ENCODE results near the gene GNB1L.

GNB1L gene, protein sequence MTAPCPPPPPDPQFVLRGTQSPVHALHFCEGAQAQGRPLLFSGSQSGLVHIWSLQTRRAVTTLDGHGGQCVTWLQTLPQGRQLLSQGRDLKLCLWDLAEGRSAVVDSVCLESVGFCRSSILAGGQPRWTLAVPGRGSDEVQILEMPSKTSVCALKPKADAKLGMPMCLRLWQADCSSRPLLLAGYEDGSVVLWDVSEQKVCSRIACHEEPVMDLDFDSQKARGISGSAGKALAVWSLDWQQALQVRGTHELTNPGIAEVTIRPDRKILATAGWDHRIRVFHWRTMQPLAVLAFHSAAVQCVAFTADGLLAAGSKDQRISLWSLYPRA

GRCh38 chr22:19854778-19855503 lies at the start of gene GNB1L, which contains the start of gene RTL10:
Gene GNB1L (minus strand): TSS chr22:19854874. CDS start chr22:19821355, 33,519 bp downstream.
Gene RTL10 (minus strand): TSS chr22:19854874. CDS start chr22:19852261, 2,613 bp downstream.
- in situ Hi-C loops (cut with MboI; ENCODE audit: low pct_unique_long_range_greater_than_20kb, low sequenced_read_pairs): loop anchor here (5.0 kb wide), 1 partner anchor 38 kb away; no protein-coding TSS in a partner anchor
- peak; percentile 96 for DNase-seq

DNA sequence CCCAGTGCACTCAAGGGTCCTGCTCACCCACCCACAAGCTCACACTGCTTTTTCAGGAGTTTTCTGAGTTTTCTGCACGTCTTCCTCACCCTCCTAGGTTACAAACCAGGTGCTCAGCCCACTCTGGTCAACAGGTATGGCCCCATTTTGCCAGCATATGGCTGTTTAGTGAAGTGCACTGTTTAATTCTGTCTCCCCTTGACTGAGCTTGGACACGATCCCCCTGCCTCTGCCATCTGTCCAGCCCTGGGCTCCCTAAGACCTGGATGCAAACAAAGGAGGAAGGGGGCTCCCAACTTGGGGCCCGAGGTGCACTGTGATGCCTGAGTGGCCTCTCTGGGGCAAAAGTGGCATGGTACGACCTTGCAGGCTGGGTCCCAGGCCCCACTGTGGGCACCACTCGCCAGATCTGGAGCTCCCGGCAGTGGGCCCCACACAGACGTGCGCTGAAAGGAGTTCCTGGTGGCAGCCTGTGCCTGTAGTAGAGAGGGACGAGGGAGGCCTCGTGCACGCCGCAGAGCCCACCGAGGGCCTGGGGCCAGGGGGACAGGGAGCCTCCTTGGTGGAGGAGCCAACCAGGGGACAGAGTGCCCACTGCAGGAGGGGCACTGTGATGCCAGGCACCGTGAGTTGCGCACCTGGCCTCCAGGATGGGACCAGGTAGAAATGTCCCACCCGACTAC lies 49.6 kb upstream of the GNB1L start:
- in situ Hi-C loops (cut with MboI; ENCODE audit: low pct_unique_long_range_greater_than_20kb, low sequenced_read_pairs): loop anchor here (25.0 kb wide), 1 partner anchor 108 kb away; the partner anchor contains the start of genes ARVCF and TANGO2
- DNase-seq: no peak

DNA sequence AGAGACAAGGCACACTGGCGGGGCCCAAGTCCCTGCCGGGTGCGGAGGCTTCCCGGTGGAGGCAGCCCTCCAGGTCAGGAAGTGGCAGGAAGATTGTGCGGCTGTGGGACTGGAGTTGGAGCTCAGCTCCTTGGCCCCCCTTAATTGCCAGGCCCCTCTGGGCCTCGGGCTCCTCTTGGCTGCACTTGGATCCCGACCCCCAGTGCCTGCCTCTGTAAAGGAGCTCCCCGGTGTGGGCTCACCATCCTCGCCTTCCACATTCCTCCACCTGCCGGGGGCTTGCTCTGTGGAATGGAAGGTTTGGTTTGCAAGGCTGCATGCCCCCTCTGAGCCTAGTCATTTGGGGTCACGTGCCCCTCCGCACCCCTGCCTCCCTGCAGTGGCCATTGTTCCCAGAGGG lies 48.8 kb upstream of the GNB1L start:
- in situ Hi-C loops (cut with MboI; ENCODE audit: low pct_unique_long_range_greater_than_20kb, low sequenced_read_pairs): loop anchor here (25.0 kb wide), 1 partner anchor 109 kb away; the partner anchor contains the start of genes ARVCF and TANGO2
- no peak for DNase-seq

- in situ Hi-C loops (cut with MboI; ENCODE audit: low pct_unique_long_range_greater_than_20kb, low sequenced_read_pairs): loop anchor here (25.0 kb wide), 1 partner anchor 109 kb away; the partner anchor contains the start of genes ARVCF and TANGO2
- DNase-seq: no peak
These were observed 48.4 kb upstream of the GNB1L start for GRCh38 chr22:19903031-19903430.

DNA sequence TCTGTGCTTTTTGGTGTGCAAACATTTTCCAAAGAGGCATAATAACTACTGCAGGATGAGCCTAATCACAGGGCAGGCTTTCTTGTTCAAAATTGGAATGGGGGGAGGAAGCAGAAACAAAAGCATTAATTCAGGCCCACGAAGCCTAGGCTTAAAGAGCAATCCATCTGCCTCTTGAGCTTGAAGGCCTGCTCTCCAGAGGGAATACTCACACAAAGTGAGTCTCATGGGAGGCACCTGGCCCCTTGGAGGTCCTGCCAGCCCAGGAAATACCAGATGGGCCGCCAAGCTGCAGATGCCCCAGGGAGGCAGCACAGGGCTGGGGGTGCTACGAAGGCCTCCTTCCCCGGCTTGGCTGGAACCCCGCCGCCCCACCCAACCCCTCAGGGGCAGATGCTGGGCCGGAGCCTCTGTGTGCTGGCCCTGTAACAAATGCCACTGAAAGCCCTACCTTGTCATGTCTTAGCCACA lies 47.6 kb upstream of the GNB1L start:
- DNase-seq: no peak
- in situ Hi-C loops (cut with MboI; ENCODE audit: low pct_unique_long_range_greater_than_20kb, low sequenced_read_pairs): loop anchor here (25.0 kb wide), 1 partner anchor 110 kb away; the partner anchor contains the start of genes ARVCF and TANGO2

DNA sequence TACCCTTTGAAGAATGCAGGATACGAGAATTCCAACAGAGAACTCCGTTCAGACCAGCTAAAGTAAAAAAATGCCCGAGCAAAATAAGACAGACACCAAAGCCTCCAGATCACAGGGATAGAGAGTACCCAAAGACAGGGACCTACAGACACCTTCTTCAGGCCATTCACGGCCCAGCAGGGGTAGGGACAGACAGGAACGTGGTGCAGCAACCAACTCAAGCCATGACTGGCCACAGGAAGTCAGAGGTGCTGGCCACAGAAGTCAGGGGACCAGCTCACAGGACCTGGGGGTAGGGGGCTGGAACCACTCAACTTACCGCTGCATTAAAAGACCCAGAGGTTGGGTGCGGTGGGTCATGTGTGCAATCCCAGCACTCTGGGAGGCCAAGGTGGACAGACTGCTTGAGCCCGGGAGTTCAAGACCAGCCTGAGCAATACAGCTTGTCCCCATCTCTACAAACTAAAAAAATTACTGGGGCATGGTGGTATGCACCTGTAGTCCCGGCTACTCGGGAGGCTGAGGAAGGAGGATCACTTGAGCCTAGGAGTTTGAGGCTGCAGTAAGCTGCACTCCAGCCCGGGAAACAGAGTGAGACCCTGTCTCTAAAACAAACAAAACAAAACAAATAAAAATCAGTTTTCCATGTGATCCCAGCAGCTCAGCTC lies 47.0 kb upstream of the GNB1L start:
- no peak for DNase-seq
- in situ Hi-C loops (cut with MboI; ENCODE audit: low pct_unique_long_range_greater_than_20kb, low sequenced_read_pairs): loop anchor here (25.0 kb wide), 1 partner anchor 111 kb away; the partner anchor contains the start of genes ARVCF and TANGO2

DNA sequence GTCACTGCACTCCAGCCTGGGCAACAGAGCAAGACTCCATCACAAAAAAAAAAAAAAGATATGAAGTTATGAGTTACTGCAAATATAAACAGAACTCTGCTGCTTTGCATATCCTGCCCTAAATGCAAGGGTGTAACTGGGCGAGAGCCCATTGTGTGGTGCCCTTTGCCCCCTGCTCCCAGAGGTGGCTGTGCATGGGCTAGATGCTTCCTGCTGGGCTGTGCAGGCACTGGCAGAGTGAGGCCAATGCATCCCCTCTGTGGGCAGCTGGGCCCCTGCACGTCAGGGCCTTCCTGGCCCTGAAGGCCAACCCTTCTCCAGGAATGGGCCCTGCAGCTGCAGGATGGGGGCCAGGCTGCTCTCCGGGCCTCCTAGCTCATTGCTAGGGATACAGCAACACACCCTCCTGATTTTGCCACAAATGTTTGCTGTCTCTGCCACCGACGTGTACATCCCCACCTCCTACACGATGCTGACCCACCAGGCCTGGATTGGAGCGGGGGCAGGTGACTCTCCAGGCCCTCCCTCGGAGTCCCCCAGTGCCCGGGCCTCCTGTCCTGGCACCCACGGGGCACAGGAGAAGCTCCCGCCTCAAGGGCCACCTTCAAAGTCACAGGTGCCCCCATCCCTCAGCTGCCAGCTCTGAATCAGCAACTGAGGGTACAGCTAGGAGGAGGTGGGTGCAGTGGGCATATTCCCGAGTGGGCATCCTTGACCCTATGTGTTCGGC lies 46.2 kb upstream of the GNB1L start:
- in situ Hi-C loops (cut with MboI; ENCODE audit: low pct_unique_long_range_greater_than_20kb, low sequenced_read_pairs): loop anchor here (25.0 kb wide), 1 partner anchor 111 kb away; the partner anchor contains the start of genes ARVCF and TANGO2
- DNase-seq: no peak

GRCh38 chr22:19898831-19899567 lies 44.3 kb upstream of the GNB1L start:
- in situ Hi-C loops (cut with MboI; ENCODE audit: low pct_unique_long_range_greater_than_20kb, low sequenced_read_pairs): no loop called here
- no peak for DNase-seq

GRCh38 chr22:19898145-19898544 lies 43.5 kb upstream of the GNB1L start:
- DNase-seq: no peak
- in situ Hi-C loops (cut with MboI; ENCODE audit: low pct_unique_long_range_greater_than_20kb, low sequenced_read_pairs): no loop called here

DNA sequence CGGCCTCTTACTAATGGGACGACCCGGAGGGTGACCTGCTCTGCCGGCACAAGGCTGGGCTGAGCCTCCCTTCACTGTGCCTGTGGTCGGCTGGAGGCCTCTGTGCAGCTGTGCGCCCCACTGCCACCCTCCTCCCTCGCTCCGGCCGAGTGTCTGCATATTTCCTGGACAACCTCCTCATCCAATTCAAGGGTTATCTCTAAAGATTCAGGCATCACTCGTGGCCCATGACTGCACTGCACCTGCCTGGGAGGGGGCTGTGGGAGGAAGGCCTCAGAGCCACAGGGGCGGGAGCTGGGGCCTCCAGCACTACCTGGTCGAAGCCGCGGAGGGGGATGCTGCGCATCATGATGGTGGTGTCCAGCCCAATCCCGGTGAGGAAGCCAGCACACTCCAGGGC lies 43.1 kb upstream of the GNB1L start:
- in situ Hi-C loops (cut with MboI; ENCODE audit: low pct_unique_long_range_greater_than_20kb, low sequenced_read_pairs): no loop called here
- no peak for DNase-seq

- in situ Hi-C loops (cut with MboI; ENCODE audit: low pct_unique_long_range_greater_than_20kb, low sequenced_read_pairs): no loop called here
- DNase-seq: no peak
These were observed 42.1 kb upstream of the GNB1L start for GRCh38 chr22:19896665-19897355.

GRCh38 chr22:19895160-19895849 lies 40.6 kb upstream of the GNB1L start:
- DNase-seq: no peak
- in situ Hi-C loops (cut with MboI; ENCODE audit: low pct_unique_long_range_greater_than_20kb, low sequenced_read_pairs): no loop called here

GRCh38 chr22:19893363-19893762 lies 38.7 kb upstream of the GNB1L start:
- in situ Hi-C loops (cut with MboI; ENCODE audit: low pct_unique_long_range_greater_than_20kb, low sequenced_read_pairs): no loop called here
- DNase-seq: no peak

DNA sequence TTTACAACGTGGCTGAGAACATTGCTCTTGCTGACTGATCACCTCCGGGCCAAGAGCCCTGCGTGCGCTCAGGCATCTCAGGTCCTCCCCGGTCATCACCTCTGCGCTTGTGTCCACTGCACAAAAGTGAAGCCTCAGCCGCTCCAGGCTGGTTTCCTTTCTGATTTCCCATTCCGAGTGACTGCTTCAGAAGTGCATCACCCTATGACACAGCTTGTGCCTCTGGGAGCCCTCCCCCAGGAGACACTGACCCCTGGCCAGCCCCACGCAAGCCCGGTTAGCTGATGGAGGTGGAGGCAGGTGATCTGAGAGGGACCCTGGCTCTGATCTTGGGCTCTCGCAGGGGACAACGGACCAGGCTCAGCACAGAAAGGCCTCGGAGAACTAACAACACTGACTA lies 38.3 kb upstream of the GNB1L start:
- DNase-seq: no peak

GRCh38 chr22:19892257-19892879 lies 37.7 kb upstream of the GNB1L start:
- in situ Hi-C loops (cut with MboI; ENCODE audit: low pct_unique_long_range_greater_than_20kb, low sequenced_read_pairs): no loop called here
- peak; percentile 70 for DNase-seq

More for the DNA sequence above, 38.3 kb upstream of the GNB1L start:
- in situ Hi-C loops (cut with MboI; ENCODE audit: low pct_unique_long_range_greater_than_20kb, low sequenced_read_pairs): no loop called here

Measured in KBM-7 (cell line).